PC-9 (cell line): Measurements from ENCODE around the gene PRKCA. TPM values are rescaled to one million over a fixed set of nuclear protein-coding genes. Genes with fewer than 3 reads are reported as not detected.
A peak's percentile ranks its signal among the peaks of the same experiment; 100 is the strongest.

Experiments used
- BruUV-seq: library from RNA; stranded (reverse); fragments of 400-500 nt; replicated peaks from 2 replicates; lab custom pipeline; 2021; lab: Mats Ljungman, UMichigan
- CTCF ChIA-PET: fragments of 300-600 bp; sonication (Branson Sonifier 250); formaldehyde crosslinking; loops from one replicate; lab custom pipeline; 2022; ENCODE audit warnings: antibody characterized with exemption; lab: Charles Lee
- POLR2A ChIA-PET: fragments of 300-600 bp; sonication (Branson Sonifier 250); formaldehyde crosslinking; loops from one replicate; lab custom pipeline; 2022; ENCODE audit warnings: antibody characterized with exemption; ENCODE audit not compliant: unreplicated experiment; lab: Charles Lee
- DNase-seq, 2 experiments: peaks; one replicate each; pipeline versions ENCODE4 v3.0.0 to v3.0.0-alpha.2; 2015 to 2022; ENCODE audit warnings: mixed read lengths in 1 of 2
- H2AFZ ChIP-seq: fragments of 200-600 bp; sonication (generic); 2 replicates; pipeline ENCODE4 v1.8.1; 2017; ENCODE audit warnings: antibody characterized with exemption
- H3F3A ChIP-seq: fragments of 200-600 bp; sonication (generic); 2 replicates; pipeline ENCODE4 v1.8.1; 2017; ENCODE audit warnings: antibody characterized with exemption, mild to moderate bottlenecking, low read depth; ENCODE audit not compliant: insufficient read depth
- H3K27ac ChIP-seq: fragments of 200-600 bp; sonication (generic); 2 replicates; pipeline ENCODE4 v1.6.1; 2016; ENCODE audit warnings: mixed run types
- H3K27me3 ChIP-seq: fragments of 200-600 bp; sonication (generic); 2 replicates; pipeline ENCODE4 v1.6.1; 2016; ENCODE audit warnings: low read depth, mixed run types; ENCODE audit not compliant: insufficient read depth
- H3K36me3 ChIP-seq: fragments of 200-600 bp; sonication (generic); 2 replicates; pipeline ENCODE4 v1.6.1; 2016; ENCODE audit warnings: low read depth, mixed run types
- H3K4me1 ChIP-seq: fragments of 200-600 bp; sonication (generic); replicated peaks from 2 replicates; pipeline ENCODE4 v1.6.1; 2016; ENCODE audit warnings: mixed run types; ENCODE audit not compliant: insufficient read depth
- H3K4me2 ChIP-seq: fragments of 200-600 bp; sonication (generic); 2 replicates; pipeline ENCODE4 v1.6.1; 2017; ENCODE audit warnings: mixed run types
- H3K4me3 ChIP-seq: fragments of 200-600 bp; sonication (generic); 2 replicates; pipeline ENCODE4 v1.6.1; 2016; ENCODE audit warnings: mixed run types
- H3K79me2 ChIP-seq: fragments of 200-600 bp; sonication (generic); 2 replicates; pipeline ENCODE4 v1.6.1; 2017; ENCODE audit warnings: low read depth, mixed run types
- H3K9me2 ChIP-seq: fragments of 200-600 bp; sonication (generic); 2 replicates; pipeline ENCODE4 v1.8.1; 2017; ENCODE audit warnings: mild to moderate bottlenecking; ENCODE audit not compliant: insufficient read depth
- H3K9me3 ChIP-seq: fragments of 200-600 bp; sonication (generic); 2 replicates; pipeline ENCODE4 v1.8.1; 2016; ENCODE audit warnings: low read depth; ENCODE audit not compliant: insufficient read depth
- H4K20me1 ChIP-seq: fragments of 200-600 bp; sonication (generic); 2 replicates; pipeline ENCODE4 v1.8.1; 2017; ENCODE audit not compliant: insufficient read depth
- CTCF ChIP-seq: fragments of 200-600 bp; sonication (generic); conservative IDR thresholded peaks from 2 replicates; pipeline ENCODE4 v1.6.1; 2017; ENCODE audit warnings: mixed run types, antibody characterized with exemption, mild to moderate bottlenecking, moderate library complexity
- EZH2 ChIP-seq: fragments of 200-600 bp; sonication (generic); IDR thresholded peaks from 2 replicates; pipeline ENCODE4 v1.8.0; 2017; ENCODE audit warnings: antibody characterized with exemption, low read depth
- intact Hi-C: fragments of 100-400 bp; cut with micrococcal nuclease; formaldehyde crosslinking; loops from one replicate; pipeline ENCODE4 v1.10.0; 2022; ENCODE audit not compliant: unreplicated experiment
- total RNA-seq: library from RNA; stranded (reverse); gene quantifications from 2 replicates; pipeline ENCODE4 v1.2.3, GENCODE V29; 2021

The PRKCA gene
- total RNA-seq, 1 experiment from 2014 or later = 23.1 TPM

- peaks cover 23% of the 10 kb centered on the region for H3K27me3 ChIP-seq
- CTCF ChIA-PET = no interaction called here
Measured at GRCh38 chr17:66855204-66855603, 552.8 kb downstream of the PRKCA start.

GRCh38 chr17:66858226-66859083 is 556.0 kb downstream of the PRKCA start:
- H3K4me2 ChIP-seq = no peak overlapping the region
- ChIA-PET POLR2A (no interaction called here), CTCF (no interaction called here)
- no peaks in the 10 kb centered on the region for H3K9me3 ChIP-seq
- H3K27ac ChIP-seq = no peak overlapping the region
- H3K79me2 ChIP-seq = no peaks in the 10 kb centered on the region
- H3K9me2 ChIP-seq = no peaks in the 10 kb centered on the region
- TF ChIP-seq CTCF (no peak), EZH2 (no peak)
- H3K4me3 ChIP-seq = no peak overlapping the region
- DNase-seq = no peak
- no peaks in the 10 kb centered on the region for H3F3A ChIP-seq
- intact Hi-C loops = no loop called here
- no TSS peak for BruUV-seq
- H4K20me1 ChIP-seq = no peaks in the 10 kb centered on the region
- H3K36me3 ChIP-seq = no peaks in the 10 kb centered on the region
- H3K4me1 ChIP-seq = no peaks in the 10 kb centered on the region
- no peak overlapping the region for H2AFZ ChIP-seq
- H3K27me3 ChIP-seq = peaks cover 4% of the 10 kb centered on the region; the same call in 1 of the 2 replicates

More at GRCh38 chr17:66855204-66855603, 552.8 kb downstream of the PRKCA start:
- H2AFZ ChIP-seq = no peak overlapping the region
- H3K79me2 ChIP-seq = no peaks in the 10 kb centered on the region
- POLR2A ChIA-PET = no interaction called here
- H3K4me3 ChIP-seq = no peak overlapping the region
- intact Hi-C loops = no loop called here
- no TSS peak for BruUV-seq
- no peaks in the 10 kb centered on the region for H3K9me3 ChIP-seq
- H3K36me3 ChIP-seq = no peaks in the 10 kb centered on the region
- H3K4me1 ChIP-seq = no peaks in the 10 kb centered on the region
- no peaks in the 10 kb centered on the region for H4K20me1 ChIP-seq
- H3F3A ChIP-seq = no peaks in the 10 kb centered on the region
- no peak overlapping the region for H3K27ac ChIP-seq
- TF ChIP-seq EZH2 (no peak), CTCF (peak; percentile 81)
- no peaks in the 10 kb centered on the region for H3K9me2 ChIP-seq
- peak in 1 of 2 experiments; percentile 32 for DNase-seq
- no peak overlapping the region for H3K4me2 ChIP-seq

- CTCF ChIA-PET = no interaction called here
- H3K4me2 ChIP-seq = no peak overlapping the region
- H3K4me1 ChIP-seq = no peaks in the 10 kb centered on the region
- no peaks in the 10 kb centered on the region for H3F3A ChIP-seq
- H3K27me3 ChIP-seq = peaks cover 11% of the 10 kb centered on the region
- no peak overlapping the region for H3K4me3 ChIP-seq
- BruUV-seq = no TSS peak
- intact Hi-C loops = no loop called here
- H3K27ac ChIP-seq = no peak overlapping the region
- H3K36me3 ChIP-seq = no peaks in the 10 kb centered on the region
- no peak for DNase-seq
- POLR2A ChIA-PET = no interaction called here
- TF ChIP-seq CTCF (no peak), EZH2 (no peak)
- H3K79me2 ChIP-seq = no peaks in the 10 kb centered on the region
- H3K9me2 ChIP-seq = no peaks in the 10 kb centered on the region
- H2AFZ ChIP-seq = no peak overlapping the region
- H3K9me3 ChIP-seq = no peaks in the 10 kb centered on the region
- H4K20me1 ChIP-seq = no peaks in the 10 kb centered on the region
Measured at GRCh38 chr17:66859353-66859752, 556.9 kb downstream of the PRKCA start.
